Measurements from ENCODE around the gene RAD54L. TPM values are rescaled to one million over a fixed set of nuclear protein-coding genes. Genes with fewer than 3 reads are reported as not detected.

RAD54L gene
- polyA plus RNA-seq, 1 donor from 2014 or later = 1.1 TPM

- Histone ChIP-seq H3K9ac (ENCODE audit: low read length) (no peak overlapping the region), H3K36me3 (ENCODE audit: insufficient read depth, low read length) (no peaks in the 10 kb centered on the region), H3K79me2 (replicated peaks; ENCODE audit: insufficient read depth, low read length) (no peaks in the 10 kb centered on the region), H3K4me2 (ENCODE audit: low read length) (no peak overlapping the region), H3F3A (ENCODE audit: insufficient read depth, low read length, poor library complexity, severe bottlenecking) (no peaks in the 10 kb centered on the region), H3K4me3 (ENCODE audit: low read length) (no peak overlapping the region), H3K27me3 (ENCODE audit: insufficient read depth, low read depth, low read length) (peaks cover 11% of the 10 kb centered on the region), H4K20me1 (ENCODE audit: insufficient read depth) (no peaks in the 10 kb centered on the region), H3K9me2 (ENCODE audit: insufficient read depth, low read length) (no peaks in the 10 kb centered on the region), H3K27ac (ENCODE audit: low read length) (no peak overlapping the region), H2AFZ (ENCODE audit: low read depth, low read length) (no peak overlapping the region), H3K9me3 (ENCODE audit: low read length) (no peaks in the 10 kb centered on the region)
- TF ChIP-seq POLR2AphosphoS5 (IDR thresholded peaks at IDR 0.05) = no peak
- no peak for TF ChIP-seq EP300 (conservative IDR thresholded peaks at IDR 0.05; ENCODE audit: poor library complexity, severe bottlenecking)
- no peak for TF ChIP-seq EZH2 (IDR thresholded peaks at IDR 0.05; ENCODE audit: borderline replicate concordance, insufficient read depth, low read length, poor library complexity, severe bottlenecking)
- TF ChIP-seq, protein P1, sequence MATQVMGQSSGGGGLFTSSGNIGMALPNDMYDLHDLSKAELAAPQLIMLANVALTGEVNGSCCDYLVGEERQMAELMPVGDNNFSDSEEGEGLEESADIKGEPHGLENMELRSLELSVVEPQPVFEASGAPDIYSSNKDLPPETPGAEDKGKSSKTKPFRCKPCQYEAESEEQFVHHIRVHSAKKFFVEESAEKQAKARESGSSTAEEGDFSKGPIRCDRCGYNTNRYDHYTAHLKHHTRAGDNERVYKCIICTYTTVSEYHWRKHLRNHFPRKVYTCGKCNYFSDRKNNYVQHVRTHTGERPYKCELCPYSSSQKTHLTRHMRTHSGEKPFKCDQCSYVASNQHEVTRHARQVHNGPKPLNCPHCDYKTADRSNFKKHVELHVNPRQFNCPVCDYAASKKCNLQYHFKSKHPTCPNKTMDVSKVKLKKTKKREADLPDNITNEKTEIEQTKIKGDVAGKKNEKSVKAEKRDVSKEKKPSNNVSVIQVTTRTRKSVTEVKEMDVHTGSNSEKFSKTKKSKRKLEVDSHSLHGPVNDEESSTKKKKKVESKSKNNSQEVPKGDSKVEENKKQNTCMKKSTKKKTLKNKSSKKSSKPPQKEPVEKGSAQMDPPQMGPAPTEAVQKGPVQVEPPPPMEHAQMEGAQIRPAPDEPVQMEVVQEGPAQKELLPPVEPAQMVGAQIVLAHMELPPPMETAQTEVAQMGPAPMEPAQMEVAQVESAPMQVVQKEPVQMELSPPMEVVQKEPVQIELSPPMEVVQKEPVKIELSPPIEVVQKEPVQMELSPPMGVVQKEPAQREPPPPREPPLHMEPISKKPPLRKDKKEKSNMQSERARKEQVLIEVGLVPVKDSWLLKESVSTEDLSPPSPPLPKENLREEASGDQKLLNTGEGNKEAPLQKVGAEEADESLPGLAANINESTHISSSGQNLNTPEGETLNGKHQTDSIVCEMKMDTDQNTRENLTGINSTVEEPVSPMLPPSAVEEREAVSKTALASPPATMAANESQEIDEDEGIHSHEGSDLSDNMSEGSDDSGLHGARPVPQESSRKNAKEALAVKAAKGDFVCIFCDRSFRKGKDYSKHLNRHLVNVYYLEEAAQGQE (IDR thresholded peaks at IDR 0.05; ENCODE audit: borderline replicate concordance) = no peak
These were observed 43.2 kb upstream of the RAD54L start for GRCh38 chr1:46204406-46204742.

GRCh38 chr1:46205141-46205540 lies 42.4 kb upstream of the RAD54L start:
- H3F3A ChIP-seq (ENCODE audit: insufficient read depth, low read length, poor library complexity, severe bottlenecking) = no peaks in the 10 kb centered on the region
- no peak overlapping the region for H3K9ac ChIP-seq (ENCODE audit: low read length)

More at GRCh38 chr1:46205141-46205540, 42.4 kb upstream of the RAD54L start:
- no peak overlapping the region for H3K27ac ChIP-seq (ENCODE audit: low read length)
- H3K9me2 ChIP-seq (ENCODE audit: insufficient read depth, low read length) = no peaks in the 10 kb centered on the region
- H3K36me3 ChIP-seq (ENCODE audit: insufficient read depth, low read length) = no peaks in the 10 kb centered on the region
- H3K27me3 ChIP-seq (ENCODE audit: insufficient read depth, low read depth, low read length) = peaks cover 11% of the 10 kb centered on the region
- no peaks in the 10 kb centered on the region for H3K9me3 ChIP-seq (ENCODE audit: low read length)
- no peak overlapping the region for H3K4me3 ChIP-seq (ENCODE audit: low read length)
- H2AFZ ChIP-seq (ENCODE audit: low read depth, low read length) = no peak overlapping the region
- TF ChIP-seq MXI1 (conservative IDR thresholded peaks at IDR 0.05; ENCODE audit: poor library complexity, severe bottlenecking) (no peak), POLR2AphosphoS5 (IDR thresholded peaks at IDR 0.05) (no peak), RAD21 (conservative IDR thresholded peaks at IDR 0.05) (no peak), EP300 (conservative IDR thresholded peaks at IDR 0.05; ENCODE audit: poor library complexity, severe bottlenecking) (no peak), TAF1 (IDR thresholded peaks at IDR 0.05; ENCODE audit: low read depth) (no peak), SMC3 (conservative IDR thresholded peaks at IDR 0.05; ENCODE audit: poor library complexity) (no peak), EZH2 (IDR thresholded peaks at IDR 0.05; ENCODE audit: borderline replicate concordance, insufficient read depth, low read length, poor library complexity, severe bottlenecking) (no peak)
- TF ChIP-seq, protein P1 (IDR thresholded peaks at IDR 0.05; ENCODE audit: borderline replicate concordance) = no peak
- TF ChIP-seq, protein P2, sequence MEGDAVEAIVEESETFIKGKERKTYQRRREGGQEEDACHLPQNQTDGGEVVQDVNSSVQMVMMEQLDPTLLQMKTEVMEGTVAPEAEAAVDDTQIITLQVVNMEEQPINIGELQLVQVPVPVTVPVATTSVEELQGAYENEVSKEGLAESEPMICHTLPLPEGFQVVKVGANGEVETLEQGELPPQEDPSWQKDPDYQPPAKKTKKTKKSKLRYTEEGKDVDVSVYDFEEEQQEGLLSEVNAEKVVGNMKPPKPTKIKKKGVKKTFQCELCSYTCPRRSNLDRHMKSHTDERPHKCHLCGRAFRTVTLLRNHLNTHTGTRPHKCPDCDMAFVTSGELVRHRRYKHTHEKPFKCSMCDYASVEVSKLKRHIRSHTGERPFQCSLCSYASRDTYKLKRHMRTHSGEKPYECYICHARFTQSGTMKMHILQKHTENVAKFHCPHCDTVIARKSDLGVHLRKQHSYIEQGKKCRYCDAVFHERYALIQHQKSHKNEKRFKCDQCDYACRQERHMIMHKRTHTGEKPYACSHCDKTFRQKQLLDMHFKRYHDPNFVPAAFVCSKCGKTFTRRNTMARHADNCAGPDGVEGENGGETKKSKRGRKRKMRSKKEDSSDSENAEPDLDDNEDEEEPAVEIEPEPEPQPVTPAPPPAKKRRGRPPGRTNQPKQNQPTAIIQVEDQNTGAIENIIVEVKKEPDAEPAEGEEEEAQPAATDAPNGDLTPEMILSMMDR (IDR thresholded peaks at IDR 0.05; ENCODE audit: poor library complexity, severe bottlenecking) = no peak
- no peak overlapping the region for H3K4me2 ChIP-seq (ENCODE audit: low read length)
- no peaks in the 10 kb centered on the region for H3K79me2 ChIP-seq (replicated peaks; ENCODE audit: insufficient read depth, low read length)
- H4K20me1 ChIP-seq (ENCODE audit: insufficient read depth) = no peaks in the 10 kb centered on the region
